Lower leg skin (tissue), 3 donors: ENCODE results near the gene SLC6A3.

Source experiments
- POLR2A ChIP-seq, 2 donors: fragments of 450-650 bp; IDR thresholded peaks; one replicate each; pipeline ENCODE4 v1.6.1; 2016 to 2017; ENCODE audit warnings: antibody characterized with exemption in 2 of 2, mild to moderate bottlenecking in 1 of 2, moderate library complexity in 1 of 2
- TF ChIP-seq, protein P1 (sequence below), 3 donors: fragments of 450-650 bp; IDR thresholded peaks; one replicate each; pipeline ENCODE4 v1.5.1; 2016; ENCODE audit warnings: antibody characterized with exemption in 3 of 3, mild to moderate bottlenecking in 3 of 3, moderate library complexity in 2 of 3

DNA sequence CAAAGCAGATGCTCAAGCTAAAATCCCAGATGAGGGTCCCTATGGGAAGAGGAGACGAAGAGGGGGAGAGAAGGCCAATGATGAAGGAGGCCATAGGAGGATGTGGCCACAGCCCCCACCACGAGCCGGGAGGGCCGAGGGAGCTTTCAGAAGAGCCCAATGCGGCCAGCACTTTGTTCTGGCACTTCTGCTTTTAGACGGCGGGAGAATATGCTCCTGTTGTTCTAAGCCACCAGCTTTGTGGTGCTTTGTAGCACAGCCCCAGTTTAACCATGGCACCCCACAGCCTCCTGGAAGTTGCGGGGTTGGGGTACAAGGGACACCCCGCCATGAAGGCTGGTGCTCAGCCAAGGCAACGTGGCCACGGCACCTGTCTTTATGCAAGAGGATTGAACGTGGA is 45.1 kb upstream of the SLC6A3 start:
- TF ChIP-seq, protein P1, sequence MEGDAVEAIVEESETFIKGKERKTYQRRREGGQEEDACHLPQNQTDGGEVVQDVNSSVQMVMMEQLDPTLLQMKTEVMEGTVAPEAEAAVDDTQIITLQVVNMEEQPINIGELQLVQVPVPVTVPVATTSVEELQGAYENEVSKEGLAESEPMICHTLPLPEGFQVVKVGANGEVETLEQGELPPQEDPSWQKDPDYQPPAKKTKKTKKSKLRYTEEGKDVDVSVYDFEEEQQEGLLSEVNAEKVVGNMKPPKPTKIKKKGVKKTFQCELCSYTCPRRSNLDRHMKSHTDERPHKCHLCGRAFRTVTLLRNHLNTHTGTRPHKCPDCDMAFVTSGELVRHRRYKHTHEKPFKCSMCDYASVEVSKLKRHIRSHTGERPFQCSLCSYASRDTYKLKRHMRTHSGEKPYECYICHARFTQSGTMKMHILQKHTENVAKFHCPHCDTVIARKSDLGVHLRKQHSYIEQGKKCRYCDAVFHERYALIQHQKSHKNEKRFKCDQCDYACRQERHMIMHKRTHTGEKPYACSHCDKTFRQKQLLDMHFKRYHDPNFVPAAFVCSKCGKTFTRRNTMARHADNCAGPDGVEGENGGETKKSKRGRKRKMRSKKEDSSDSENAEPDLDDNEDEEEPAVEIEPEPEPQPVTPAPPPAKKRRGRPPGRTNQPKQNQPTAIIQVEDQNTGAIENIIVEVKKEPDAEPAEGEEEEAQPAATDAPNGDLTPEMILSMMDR (IDR thresholded peaks at IDR 0.05) = no peak
- TF ChIP-seq POLR2A (IDR thresholded peaks at IDR 0.05) = no peak
